Activated CD4-positive, alpha-beta T cell treated with anti-CD3 and anti-CD28 coated beads for 36 hours (primary cell): ENCODE measurements around the gene PPP4C. TPM values are rescaled to one million over a fixed set of nuclear protein-coding genes. Genes with fewer than 3 reads are reported as not detected.

Experiments used
- ATAC-seq: fragments of 200-7000 bp; cut with Tn5 transposase; one replicate; pipeline ENCODE4 v1.10.0; 2021; ENCODE audit warnings: mild to moderate bottlenecking, moderate library complexity
- CTCF ChIA-PET: fragments of 350-600 bp; sonication (Branson Sonifier 250); formaldehyde crosslinking; loops from one replicate; lab custom pipeline; 2021; ENCODE audit warnings: antibody characterized with exemption; lab: Charles Lee
- POLR2A ChIA-PET: fragments of 350-600 bp; sonication (Branson Sonifier 250); formaldehyde crosslinking; loops from one replicate; lab custom pipeline; 2021; ENCODE audit warnings: antibody characterized with exemption, inconsistent platforms; lab: Charles Lee
- DNase-seq: peaks from one replicate; pipeline ENCODE4 v3.0.0-alpha.2; 2020
- H3K27ac Mint-ChIP-seq: one replicate; pipeline ENCODE4 v1.8.0; 2021; ENCODE audit warnings: mixed read lengths
- H3K27me3 Mint-ChIP-seq: one replicate; pipeline ENCODE4 v1.8.0; 2021; ENCODE audit warnings: mixed read lengths
- H3K36me3 Mint-ChIP-seq: one replicate; pipeline ENCODE4 v1.8.0; 2021; ENCODE audit warnings: low read depth, mixed read lengths
- H3K4me1 Mint-ChIP-seq: one replicate; pipeline ENCODE4 v1.8.0; 2021; ENCODE audit warnings: mixed read lengths
- H3K4me3 Mint-ChIP-seq: one replicate; pipeline ENCODE4 v1.8.0; 2021; ENCODE audit warnings: mild to moderate bottlenecking, moderate library complexity, mixed read lengths
- H3K9me3 Mint-ChIP-seq: one replicate; pipeline ENCODE4 v1.8.0; 2021; ENCODE audit warnings: low read depth, mixed read lengths
- intact Hi-C, 2 experiments: fragments of 100-400 bp; cut with DNase I in 1 of 2; cut with micrococcal nuclease in 1 of 2; formaldehyde crosslinking; loops; one replicate each; pipeline versions ENCODE4 v1.14.2 to v1.15.1; 2022 to 2024; cut with DNase I, micrococcal nuclease
- total RNA-seq, 2 experiments: library from RNA; stranded (reverse); gene quantifications; one replicate each; pipeline ENCODE4 v1.2.3, GENCODE V29; 2021

The PPP4C gene
- total RNA-seq, 2 experiments from 2014 or later = 106 to 113 TPM

DNA sequence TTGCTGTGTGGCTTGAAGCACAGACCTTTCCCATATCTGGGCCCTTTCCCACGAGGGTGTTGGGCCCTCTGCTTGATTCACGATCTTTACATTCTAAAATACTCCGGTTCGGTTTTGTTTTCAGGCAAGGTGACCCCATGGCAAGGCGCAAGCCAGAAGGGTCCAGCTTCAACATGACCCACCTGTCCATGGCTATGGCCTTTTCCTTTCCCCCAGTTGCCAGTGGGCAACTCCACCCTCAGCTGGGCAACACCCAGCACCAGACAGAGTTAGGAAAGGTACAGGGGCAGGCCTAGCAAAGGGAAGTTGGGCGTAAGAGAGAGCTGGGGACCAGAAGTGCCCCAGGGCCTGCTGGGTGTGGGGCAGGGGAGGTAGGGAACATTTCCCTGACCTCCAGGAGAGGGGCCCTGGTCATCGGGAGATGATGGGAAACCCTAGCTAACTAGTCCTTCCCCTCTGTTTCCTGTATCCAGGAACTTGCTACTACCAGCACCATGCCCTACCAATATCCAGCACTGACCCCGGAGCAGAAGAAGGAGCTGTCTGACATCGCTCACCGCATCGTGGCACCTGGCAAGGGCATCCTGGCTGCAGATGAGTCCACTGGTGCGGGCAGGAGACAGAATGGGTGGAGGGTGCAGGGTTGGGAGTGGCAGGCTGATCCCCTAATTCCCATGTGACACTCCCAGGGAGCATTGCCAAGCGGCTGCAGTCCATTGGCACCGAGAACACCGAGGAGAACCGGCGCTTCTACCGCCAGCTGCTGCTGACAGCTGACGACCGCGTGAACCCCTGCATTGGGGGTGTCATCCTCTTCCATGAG lies 8.8 kb upstream of the PPP4C start:
- Mint-ChIP-seq H3K36me3 (peaks cover 71% of the 10 kb centered on the region), H3K9me3 (no peaks in the 10 kb centered on the region), H3K27ac (peak overlapping the region; percentile 99), H3K4me3 (peak overlapping the region; percentile 88), H3K27me3 (no peaks in the 10 kb centered on the region), H3K4me1 (peaks cover 32% of the 10 kb centered on the region)
- no peak for DNase-seq
- intact Hi-C loops = loop anchor here (5.0 to 10.0 kb wide), 3 partner anchors 338 to 1142 kb away; partner anchors contain the start of genes RABEP2 (in 1 of the 2), ZNF689 (in 1 of the 2) and ZNF771 (in 1 of the 2)
- POLR2A ChIA-PET = interaction anchor here (0.6 to 2.1 kb wide), 4 partner anchors 23 to 116 kb away, joined by 3 to 8 read pairs (median 4); partner anchors contain the start of gene CORO1A
- CTCF ChIA-PET = interaction anchor here (0.5 to 1.2 kb wide), 5 partner anchors 10 to 45 kb away, joined by 3 to 5 read pairs (median 3); partner anchors contain the start of gene TBX6
- ATAC-seq = no peak

DNA sequence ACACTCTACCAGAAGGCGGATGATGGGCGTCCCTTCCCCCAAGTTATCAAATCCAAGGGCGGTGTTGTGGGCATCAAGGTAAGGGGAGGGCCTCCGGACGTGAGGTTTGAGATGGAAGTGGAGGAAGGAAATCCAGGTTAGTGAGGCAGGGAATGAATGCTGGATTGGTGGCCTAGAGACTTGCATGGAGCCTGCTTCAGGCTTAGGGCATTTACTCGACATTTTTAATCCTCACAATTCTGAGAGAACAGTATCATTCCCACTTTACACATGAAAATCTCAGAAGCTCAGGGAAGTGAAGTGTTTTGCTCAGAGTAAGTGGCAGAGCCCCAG lies 8.2 kb upstream of the PPP4C start:
- Mint-ChIP-seq H3K27ac (peak overlapping the region; percentile 99), H3K4me3 (peak overlapping the region; percentile 88), H3K36me3 (peaks cover 75% of the 10 kb centered on the region), H3K9me3 (no peaks in the 10 kb centered on the region), H3K27me3 (no peaks in the 10 kb centered on the region), H3K4me1 (peaks cover 32% of the 10 kb centered on the region)
- ATAC-seq (no peak), DNase-seq (no peak)
- CTCF ChIA-PET = interaction anchor here (1.1 kb wide), 1 partner anchor 10 kb away, joined by 3 read pairs; no protein-coding TSS in a partner anchor
- intact Hi-C loops = loop anchor here (5.0 to 10.0 kb wide), 3 partner anchors 337 to 1143 kb away; partner anchors contain the start of genes RABEP2 (in 1 of the 2), ZNF689 (in 1 of the 2) and ZNF771 (in 1 of the 2)
- POLR2A ChIA-PET = interaction anchor here (0.6 to 0.7 kb wide), 2 partner anchors 44 to 97 kb away, joined by 3 read pairs; no protein-coding TSS in a partner anchor

DNA sequence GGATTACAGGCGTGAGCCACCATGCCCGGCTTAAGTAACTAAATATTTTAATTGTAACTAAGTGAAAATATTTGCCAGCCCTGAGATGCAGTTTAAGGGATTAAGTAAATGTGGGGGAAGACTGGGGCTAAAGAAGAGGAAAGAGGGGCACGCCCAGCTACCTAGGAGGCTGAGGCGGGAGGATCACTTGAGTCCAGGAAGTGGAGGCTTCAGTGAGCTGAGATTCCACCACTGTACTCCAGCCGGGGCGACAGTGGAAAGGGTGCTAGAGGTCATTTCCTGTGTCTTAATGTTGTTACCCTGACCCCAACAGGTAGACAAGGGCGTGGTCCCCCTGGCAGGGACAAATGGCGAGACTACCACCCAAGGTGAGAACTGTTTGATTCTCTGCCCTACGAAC lies 7.5 kb upstream of the PPP4C start:
- no peak for ATAC-seq
- H3K4me3 Mint-ChIP-seq = peak overlapping the region; percentile 59
- no peaks in the 10 kb centered on the region for H3K9me3 Mint-ChIP-seq
- DNase-seq = no peak
- peaks cover 32% of the 10 kb centered on the region for H3K4me1 Mint-ChIP-seq
- H3K27ac Mint-ChIP-seq = peak overlapping the region; percentile 87
- H3K36me3 Mint-ChIP-seq = peaks cover 77% of the 10 kb centered on the region
- no peaks in the 10 kb centered on the region for H3K27me3 Mint-ChIP-seq
- intact Hi-C loops = loop anchor here (5.0 to 10.0 kb wide), 3 partner anchors 336 to 1144 kb away; partner anchors contain the start of genes RABEP2 (in 1 of the 2), ZNF689 (in 1 of the 2) and ZNF771 (in 1 of the 2)
- ChIA-PET POLR2A (interaction anchor here (0.6 kb wide), 1 partner anchor 340 kb away, joined by 5 read pairs; no protein-coding TSS in a partner anchor), CTCF (interaction anchor here (0.8 to 1.3 kb wide), 3 partner anchors 9 to 314 kb away, joined by 3 to 4 read pairs (median 3); partner anchors contain the start of gene TBX6)

DNA sequence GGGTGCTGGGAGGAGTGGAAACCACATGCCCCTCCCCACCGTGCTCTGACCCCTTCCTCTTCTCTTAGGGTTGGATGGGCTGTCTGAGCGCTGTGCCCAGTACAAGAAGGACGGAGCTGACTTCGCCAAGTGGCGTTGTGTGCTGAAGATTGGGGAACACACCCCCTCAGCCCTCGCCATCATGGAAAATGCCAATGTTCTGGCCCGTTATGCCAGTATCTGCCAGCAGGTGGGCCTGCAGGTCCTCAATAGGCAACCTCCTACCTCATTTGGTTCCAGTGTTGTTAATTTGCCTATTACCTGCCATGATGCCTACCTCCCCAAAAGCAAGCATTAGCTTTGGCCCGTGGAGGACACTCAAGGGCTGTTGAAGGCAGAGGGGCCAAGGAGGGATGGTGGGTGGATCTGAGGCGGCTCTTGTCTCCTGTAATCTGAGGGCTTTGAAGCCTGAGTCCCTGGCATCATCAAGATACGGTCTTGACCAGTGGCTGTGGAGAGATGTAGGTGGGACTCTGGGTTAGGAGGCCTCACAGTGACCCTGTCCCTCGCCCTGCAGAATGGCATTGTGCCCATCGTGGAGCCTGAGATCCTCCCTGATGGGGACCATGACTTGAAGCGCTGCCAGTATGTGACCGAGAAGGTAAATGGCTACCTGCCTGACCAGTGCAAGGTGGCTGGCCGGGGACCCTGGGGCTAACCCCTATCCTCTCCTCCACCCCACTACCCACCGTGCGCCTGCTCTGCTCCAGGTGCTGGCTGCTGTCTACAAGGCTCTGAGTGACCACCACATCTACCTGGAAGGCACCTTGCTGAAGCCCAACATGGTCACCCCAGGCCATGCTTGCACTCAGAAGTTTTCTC lies 6.8 kb upstream of the PPP4C start:
- intact Hi-C loops = loop anchor here (5.0 to 10.0 kb wide), 3 partner anchors 336 to 1144 kb away; partner anchors contain the start of genes RABEP2 (in 1 of the 2), ZNF689 (in 1 of the 2) and ZNF771 (in 1 of the 2)
- ChIA-PET POLR2A (interaction anchor here (0.6 kb wide), 1 partner anchor 340 kb away, joined by 5 read pairs; no protein-coding TSS in a partner anchor), CTCF (interaction anchor here (0.8 to 1.3 kb wide), 4 partner anchors 8 to 313 kb away, joined by 3 to 4 read pairs (median 4); partner anchors contain the start of gene TBX6)
- Mint-ChIP-seq H3K36me3 (peaks cover 80% of the 10 kb centered on the region), H3K9me3 (no peaks in the 10 kb centered on the region), H3K4me3 (peak overlapping the region; percentile 59), H3K27ac (peak overlapping the region; percentile 87), H3K27me3 (no peaks in the 10 kb centered on the region), H3K4me1 (peaks cover 30% of the 10 kb centered on the region)
- DNase-seq = peak; percentile 76
- no peak for ATAC-seq

DNA sequence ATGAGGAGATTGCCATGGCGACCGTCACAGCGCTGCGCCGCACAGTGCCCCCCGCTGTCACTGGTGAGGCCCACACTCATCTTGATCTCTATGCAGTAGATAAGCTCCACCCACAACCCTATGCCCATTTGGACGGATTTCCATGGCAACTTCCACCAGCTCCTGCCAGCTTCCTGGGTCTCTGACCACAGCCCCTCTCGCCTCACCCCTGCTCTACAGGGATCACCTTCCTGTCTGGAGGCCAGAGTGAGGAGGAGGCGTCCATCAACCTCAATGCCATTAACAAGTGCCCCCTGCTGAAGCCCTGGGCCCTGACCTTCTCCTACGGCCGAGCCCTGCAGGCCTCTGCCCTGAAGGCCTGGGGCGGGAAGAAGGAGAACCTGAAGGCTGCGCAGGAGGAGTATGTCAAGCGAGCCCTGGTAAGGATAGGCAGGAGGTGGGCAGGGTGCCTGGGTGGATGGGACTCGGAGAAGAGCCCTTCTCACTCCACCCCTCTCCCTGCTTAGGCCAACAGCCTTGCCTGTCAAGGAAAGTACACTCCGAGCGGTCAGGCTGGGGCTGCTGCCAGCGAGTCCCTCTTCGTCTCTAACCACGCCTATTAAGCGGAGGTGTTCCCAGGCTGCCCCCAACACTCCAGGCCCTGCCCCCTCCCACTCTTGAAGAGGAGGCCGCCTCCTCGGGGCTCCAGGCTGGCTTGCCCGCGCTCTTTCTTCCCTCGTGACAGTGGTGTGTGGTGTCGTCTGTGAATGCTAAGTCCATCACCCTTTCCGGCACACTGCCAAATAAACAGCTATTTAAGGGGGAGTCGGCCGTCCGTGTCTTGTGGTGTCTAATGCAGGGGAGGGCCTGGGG lies 6.0 kb upstream of the PPP4C start:
- POLR2A ChIA-PET = interaction anchor here (0.8 kb wide), 1 partner anchor 116 kb away, joined by 4 read pairs; no protein-coding TSS in a partner anchor
- H3K27ac Mint-ChIP-seq = peak overlapping the region; percentile 58
- intact Hi-C loops = loop anchor here (5.0 to 10.0 kb wide), 3 partner anchors 335 to 1145 kb away; partner anchors contain the start of genes RABEP2 (in 1 of the 2), ZNF689 (in 1 of the 2) and ZNF771 (in 1 of the 2)
- ATAC-seq (no peak), DNase-seq (no peak)
- CTCF ChIA-PET = interaction anchor here (0.9 to 1.2 kb wide), 2 partner anchors 23 to 222 kb away, joined by 4 read pairs; no protein-coding TSS in a partner anchor
- peak overlapping the region; percentile 33 for H3K4me3 Mint-ChIP-seq
- no peaks in the 10 kb centered on the region for H3K27me3 Mint-ChIP-seq
- peaks cover 73% of the 10 kb centered on the region for H3K36me3 Mint-ChIP-seq
- no peaks in the 10 kb centered on the region for H3K9me3 Mint-ChIP-seq
- peaks cover 33% of the 10 kb centered on the region for H3K4me1 Mint-ChIP-seq

DNA sequence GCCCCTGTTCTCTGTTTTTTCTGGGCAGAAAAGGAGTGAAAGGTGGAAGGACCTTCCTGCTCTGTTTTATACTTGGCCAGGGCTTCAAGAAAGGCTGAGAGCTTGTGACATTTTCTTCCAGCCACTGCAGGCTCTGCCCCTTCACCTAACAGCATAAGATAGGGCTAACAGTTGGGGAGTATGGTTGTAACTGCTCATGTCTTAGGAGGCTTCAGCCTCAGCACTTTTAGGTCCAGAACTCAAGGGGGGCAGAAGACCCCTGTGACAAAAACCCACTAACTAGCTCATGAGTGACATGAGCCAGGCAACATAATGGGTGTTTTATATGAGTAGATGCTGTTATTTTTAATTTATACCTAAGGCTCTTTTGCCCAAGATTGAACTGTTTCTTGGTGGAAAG lies 5.3 kb upstream of the PPP4C start:
- Mint-ChIP-seq H3K27ac (no peak overlapping the region), H3K4me3 (no peak overlapping the region), H3K36me3 (peaks cover 70% of the 10 kb centered on the region), H3K4me1 (peaks cover 36% of the 10 kb centered on the region), H3K9me3 (no peaks in the 10 kb centered on the region), H3K27me3 (no peaks in the 10 kb centered on the region)
- DNase-seq (no peak), ATAC-seq (no peak)
- intact Hi-C loops = no loop called here
- CTCF ChIA-PET = interaction anchor here (1.2 kb wide), 1 partner anchor 22 kb away, joined by 4 read pairs; no protein-coding TSS in a partner anchor
- POLR2A ChIA-PET = interaction anchor here (0.8 kb wide), 1 partner anchor 116 kb away, joined by 4 read pairs; no protein-coding TSS in a partner anchor

DNA sequence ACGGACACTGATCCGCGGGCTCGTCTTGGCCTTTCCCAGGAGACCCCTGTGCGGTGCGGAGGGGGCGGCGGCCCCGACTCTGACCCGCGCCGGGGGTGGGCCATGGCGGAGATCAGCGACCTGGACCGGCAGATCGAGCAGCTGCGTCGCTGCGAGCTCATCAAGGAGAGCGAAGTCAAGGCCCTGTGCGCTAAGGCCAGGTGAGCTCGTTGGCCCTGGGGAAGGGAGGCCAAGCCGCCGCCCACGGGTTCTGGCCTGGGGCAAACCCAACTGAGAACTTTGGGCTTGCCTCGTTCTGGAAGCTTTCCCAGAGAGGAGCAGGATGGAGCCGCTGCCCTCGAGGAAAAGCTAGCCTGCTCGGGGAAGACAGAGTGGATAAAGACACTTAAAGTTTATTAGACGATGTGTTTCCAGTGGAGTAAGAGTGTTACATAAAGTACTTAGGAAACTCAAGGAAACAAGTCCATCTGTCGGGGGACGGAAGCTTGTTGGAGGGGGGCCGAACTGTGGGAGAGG lies 540 bp downstream of the PPP4C start:
- Mint-ChIP-seq H3K27me3 (no peaks in the 10 kb centered on the region), H3K4me1 (peaks cover 26% of the 10 kb centered on the region), H3K36me3 (peaks cover 53% of the 10 kb centered on the region), H3K4me3 (peak overlapping the region; percentile 89), H3K27ac (peak overlapping the region; percentile 91), H3K9me3 (no peaks in the 10 kb centered on the region)
- ChIA-PET POLR2A (interaction anchor here (0.6 to 2.3 kb wide), 5 partner anchors 11 to 331 kb away, joined by 3 to 10 read pairs (median 6); partner anchors contain the start of genes ALDOA, TBX6 and ZNF771), CTCF (interaction anchor here (0.6 to 2.1 kb wide), 5 partner anchors 9 to 106 kb away, joined by 3 to 10 read pairs (median 4); partner anchors contain the start of gene TBX6)
- DNase-seq (no peak), ATAC-seq (no peak)
- intact Hi-C loops = loop anchor here in 1 of 2 experiments (1.0 to 5.0 kb wide), 2 partner anchors 20 to 1524 kb away; partner anchors contain the start of genes SGF29 and YPEL3

DNA sequence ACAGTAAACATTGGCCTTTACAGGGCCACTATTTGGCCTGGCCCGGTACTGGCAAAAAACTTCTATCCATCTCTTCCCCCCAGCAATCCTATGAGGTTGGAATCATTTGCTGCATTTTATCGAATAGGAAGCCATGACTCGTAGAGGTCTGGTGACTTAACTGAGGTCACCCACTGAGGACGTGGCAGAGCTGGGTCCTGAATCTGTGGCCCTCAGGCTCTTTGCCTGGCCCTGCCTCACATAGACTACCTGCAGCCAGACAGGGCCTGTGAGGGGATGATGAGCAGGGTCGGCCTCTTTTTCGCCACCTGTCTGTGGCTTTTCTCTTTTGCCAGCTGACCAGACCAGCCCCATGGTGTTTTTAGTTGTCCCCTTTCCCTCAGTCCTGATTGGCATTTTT lies 1.9 kb downstream of the PPP4C start:
- intact Hi-C loops = loop anchor here in 1 of 2 experiments (5.0 kb wide), 1 partner anchor 1525 kb away; the partner anchor contains the start of gene SGF29
- H3K36me3 Mint-ChIP-seq = peaks cover 51% of the 10 kb centered on the region
- POLR2A ChIA-PET = interaction anchor here (2.3 kb wide), 1 partner anchor 14 kb away, joined by 10 read pairs; the partner anchor contains the start of gene TBX6
- peaks cover 26% of the 10 kb centered on the region for H3K4me1 Mint-ChIP-seq
- ATAC-seq (no peak), DNase-seq (no peak)
- peak overlapping the region; percentile 89 for H3K4me3 Mint-ChIP-seq
- H3K27ac Mint-ChIP-seq = peak overlapping the region; percentile 80
- no peaks in the 10 kb centered on the region for H3K9me3 Mint-ChIP-seq
- H3K27me3 Mint-ChIP-seq = no peaks in the 10 kb centered on the region
- CTCF ChIA-PET = interaction anchor here (0.6 to 2.1 kb wide), 4 partner anchors 8 to 15 kb away, joined by 3 to 10 read pairs (median 4); partner anchors contain the start of gene TBX6

DNA sequence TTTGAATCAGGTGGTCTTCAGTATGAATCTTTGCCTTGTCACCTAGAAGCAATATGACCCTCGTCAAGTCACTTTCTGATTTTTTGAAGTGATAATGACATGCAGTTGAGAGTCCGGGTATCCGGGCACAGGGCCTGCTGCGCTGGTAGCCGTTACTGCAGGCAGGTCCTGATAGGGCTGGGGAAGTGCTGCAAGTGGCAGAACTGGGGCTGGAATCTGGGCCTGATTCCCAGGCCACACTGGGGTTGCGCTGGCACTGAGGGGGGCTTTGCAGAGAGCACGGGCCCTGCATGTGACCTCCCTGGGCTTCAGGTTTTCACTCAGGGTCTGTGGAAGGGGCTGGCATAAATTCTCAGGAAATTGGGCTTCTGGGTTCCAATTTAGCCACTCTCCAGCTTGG lies 3.0 kb downstream of the PPP4C start:
- H3K4me1 Mint-ChIP-seq = peaks cover 26% of the 10 kb centered on the region
- ATAC-seq (no peak), DNase-seq (no peak)
- peaks cover 57% of the 10 kb centered on the region for H3K36me3 Mint-ChIP-seq
- H3K27me3 Mint-ChIP-seq = no peaks in the 10 kb centered on the region
- no peak overlapping the region for H3K4me3 Mint-ChIP-seq
- intact Hi-C loops = loop anchor here in 1 of 2 experiments (5.0 kb wide), 1 partner anchor 1526 kb away; the partner anchor contains the start of gene SGF29
- POLR2A ChIA-PET = no interaction called here
- no peaks in the 10 kb centered on the region for H3K9me3 Mint-ChIP-seq
- no peak overlapping the region for H3K27ac Mint-ChIP-seq
- CTCF ChIA-PET = interaction anchor here (0.8 to 2.3 kb wide), 3 partner anchors 11 to 23 kb away, joined by 5 to 14 read pairs (median 5); partner anchors contain the start of gene TBX6
